GM13977 (cell line): ENCODE data around the gene SRRM2.

Experiments used
- DNase-seq: peaks from one replicate; pipeline ENCODE4 v3.0.0; 2012; ENCODE audit warnings: low spot score
- in situ Hi-C: fragments of 300-500 bp; cut with MboI; formaldehyde crosslinking; loops from one replicate; pipeline ENCODE4 v1.12.0; 2022; ENCODE audit warnings: low sequenced_read_pairs, low pct_unique_long_range_greater_than_20kb, mixed read lengths, inconsistent platforms; ENCODE audit not compliant: unreplicated experiment
- TF ChIP-seq, protein P1 (sequence below): IDR thresholded peaks from 2 replicates; pipeline ENCODE4 v1.5.1; 2012; ENCODE audit warnings: mild to moderate bottlenecking, control low read depth; ENCODE audit not compliant: insufficient read depth; ENCODE audit errors: extremely low read depth, missing control alignments

The SRRM2 gene

GRCh38 chr16:2782583-2783351 lies 30.3 kb downstream of the SRRM2 start:
- TF ChIP-seq, protein P1, sequence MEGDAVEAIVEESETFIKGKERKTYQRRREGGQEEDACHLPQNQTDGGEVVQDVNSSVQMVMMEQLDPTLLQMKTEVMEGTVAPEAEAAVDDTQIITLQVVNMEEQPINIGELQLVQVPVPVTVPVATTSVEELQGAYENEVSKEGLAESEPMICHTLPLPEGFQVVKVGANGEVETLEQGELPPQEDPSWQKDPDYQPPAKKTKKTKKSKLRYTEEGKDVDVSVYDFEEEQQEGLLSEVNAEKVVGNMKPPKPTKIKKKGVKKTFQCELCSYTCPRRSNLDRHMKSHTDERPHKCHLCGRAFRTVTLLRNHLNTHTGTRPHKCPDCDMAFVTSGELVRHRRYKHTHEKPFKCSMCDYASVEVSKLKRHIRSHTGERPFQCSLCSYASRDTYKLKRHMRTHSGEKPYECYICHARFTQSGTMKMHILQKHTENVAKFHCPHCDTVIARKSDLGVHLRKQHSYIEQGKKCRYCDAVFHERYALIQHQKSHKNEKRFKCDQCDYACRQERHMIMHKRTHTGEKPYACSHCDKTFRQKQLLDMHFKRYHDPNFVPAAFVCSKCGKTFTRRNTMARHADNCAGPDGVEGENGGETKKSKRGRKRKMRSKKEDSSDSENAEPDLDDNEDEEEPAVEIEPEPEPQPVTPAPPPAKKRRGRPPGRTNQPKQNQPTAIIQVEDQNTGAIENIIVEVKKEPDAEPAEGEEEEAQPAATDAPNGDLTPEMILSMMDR, result no peak
- no peak for DNase-seq
- in situ Hi-C loops, result no loop called here

DNA sequence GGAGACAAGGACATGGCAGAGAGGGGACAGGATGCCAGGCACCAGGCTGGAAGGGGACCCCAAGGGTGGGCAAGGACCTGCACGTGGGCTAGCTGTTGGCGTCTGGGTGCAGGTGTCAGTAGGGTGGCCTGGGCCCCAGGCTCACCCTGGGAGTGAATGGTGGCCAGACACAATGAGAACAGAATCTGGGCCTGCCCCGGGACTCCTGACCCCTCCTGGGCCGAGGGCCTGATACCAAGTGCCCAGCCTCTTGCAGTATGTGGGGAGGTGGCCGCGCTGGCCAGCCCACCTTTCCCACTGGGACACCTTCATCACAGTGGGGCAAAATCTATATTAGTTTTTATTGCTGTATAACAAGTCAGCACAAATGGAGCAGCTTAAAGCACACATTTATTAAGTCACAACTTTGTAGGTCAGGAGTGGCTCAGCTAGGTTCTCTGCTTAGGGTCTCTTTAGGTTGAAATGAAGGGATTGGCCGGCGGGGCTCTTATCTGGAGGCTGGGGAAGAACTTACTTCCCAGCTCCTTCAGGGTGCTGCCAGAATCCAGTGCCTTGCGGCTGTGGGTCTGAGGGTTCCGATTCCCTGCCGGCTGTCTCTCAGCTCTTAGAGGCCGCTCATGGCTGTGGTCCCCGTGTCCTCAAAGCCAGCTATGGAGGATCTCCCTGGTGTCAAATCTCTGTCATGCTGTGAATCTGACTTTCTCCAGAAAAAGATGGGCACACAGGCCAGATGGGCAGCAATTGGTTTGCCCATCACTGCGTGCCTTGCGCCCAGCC lies 31.3 kb downstream of the SRRM2 start:
- DNase-seq, result no peak
- TF ChIP-seq, protein P1, result no peak
- in situ Hi-C loops, result no loop called here

- no peak for DNase-seq
- TF ChIP-seq, protein P1, result no peak
- in situ Hi-C loops, result no loop called here
These were observed 32.1 kb downstream of the SRRM2 start for GRCh38 chr16:2784358-2785100.

DNA sequence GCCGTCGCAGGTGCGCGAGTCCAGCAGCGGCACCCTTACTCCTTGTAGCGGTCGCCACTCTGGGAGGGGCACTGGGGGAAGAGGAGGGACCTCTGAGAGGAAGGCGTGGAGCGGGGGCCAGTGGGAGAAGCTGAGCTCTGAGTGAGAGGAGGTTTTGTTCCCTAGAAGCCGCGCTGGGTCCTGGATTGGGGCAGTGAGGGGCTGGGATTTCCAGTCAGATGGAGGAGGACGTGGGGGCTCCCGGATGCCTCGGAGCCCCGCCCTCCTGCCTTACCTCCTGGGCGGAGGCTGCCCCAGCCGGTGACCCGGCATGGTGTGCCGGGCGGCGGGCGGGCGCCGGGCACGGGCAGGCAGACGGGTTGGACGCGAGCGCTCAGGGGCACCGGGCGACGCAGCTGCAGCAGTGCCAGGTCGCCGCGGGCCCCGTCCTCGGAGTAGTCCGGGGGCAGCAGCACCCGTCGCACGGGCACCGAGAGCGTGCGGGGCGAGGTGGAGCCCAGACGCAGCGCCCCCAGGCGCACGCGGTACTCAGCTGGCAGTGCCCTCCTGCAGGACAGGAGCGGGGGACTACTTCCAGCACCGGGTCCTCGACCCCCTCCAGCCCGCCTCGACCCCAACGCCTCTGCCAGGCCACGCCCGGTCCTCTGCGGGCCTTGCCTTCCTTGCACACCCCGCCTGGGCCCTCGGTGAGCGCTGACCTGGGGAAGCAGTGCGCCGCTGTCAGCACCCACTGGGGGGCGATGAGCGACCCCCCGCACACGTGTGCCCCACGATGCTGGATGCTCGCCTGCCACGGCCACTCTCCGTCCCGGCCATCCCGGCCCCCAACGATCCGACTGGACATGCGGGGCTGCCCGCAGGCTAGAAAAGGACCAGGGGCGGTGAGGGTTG lies 32.9 kb downstream of the SRRM2 start:
- TF ChIP-seq, protein P1, result peak; percentile 5
- no peak for DNase-seq
- in situ Hi-C loops, result no loop called here

DNA sequence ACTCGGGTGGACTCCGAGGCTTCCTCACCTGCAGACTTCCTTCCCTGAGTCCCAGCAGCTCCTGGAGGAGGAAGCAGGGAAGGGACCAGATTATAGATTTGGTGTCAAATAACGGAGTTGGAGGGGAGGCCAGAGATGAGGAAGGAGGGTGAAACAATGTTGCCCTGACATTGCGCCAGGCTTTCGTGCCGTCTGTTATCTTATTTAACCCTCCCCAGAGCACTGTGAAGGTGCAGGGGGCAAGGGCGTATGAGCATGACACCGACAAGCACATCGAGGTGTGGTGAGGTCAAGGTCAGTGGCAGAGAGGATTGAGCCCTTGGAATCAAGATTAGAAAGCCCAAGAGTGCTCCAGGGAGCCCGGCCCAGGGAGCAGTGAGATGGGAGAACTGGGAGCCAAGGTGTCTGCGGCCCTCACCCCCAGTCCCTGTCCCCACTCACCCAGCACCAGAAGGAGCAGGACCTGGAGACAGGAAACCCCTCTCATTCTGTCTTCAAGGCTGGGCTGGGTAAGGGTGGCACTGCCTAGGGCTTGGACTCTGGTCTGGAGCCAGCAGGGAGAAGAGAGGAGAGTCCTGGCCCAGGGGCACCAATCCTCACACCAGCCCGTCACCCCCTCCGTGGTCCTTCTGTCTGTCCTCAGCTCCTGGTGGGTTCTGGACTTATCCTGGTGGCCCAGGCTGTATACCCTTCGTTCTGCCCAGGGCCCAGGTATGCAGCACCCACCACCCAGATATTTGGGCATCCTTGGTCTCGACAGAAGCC lies 33.8 kb downstream of the SRRM2 start:
- DNase-seq, result no peak
- in situ Hi-C loops, result no loop called here
- TF ChIP-seq, protein P1, result no peak
